ENCODE measurements around the gene FBXO28. TPM values are rescaled to one million over a fixed set of nuclear protein-coding genes. Genes with fewer than 3 reads are reported as not detected.

The FBXO28 gene
- total RNA-seq, 2 donors from 2014 or later, result 29.0 to 40.0 TPM

GRCh38 chr1:224114787-224115175 is 870 bp downstream of the FBXO28 start:
- WGBS, result 3% methylated on average over 11 of the region's 11 CpGs
- Histone ChIP-seq H3K4me1 (replicated peaks) (peaks cover 4% of the 10 kb centered on the region), H3K9me3 (no peaks in the 10 kb centered on the region), H3K36me3 (no peaks in the 10 kb centered on the region), H3K27ac (peak overlapping the region; percentile 95 to 97), H3K4me3 (peak overlapping the region; percentile 79 to 96), H3K27me3 (replicated peaks; ENCODE audit: insufficient read depth) (no peaks in the 10 kb centered on the region)
- TF ChIP-seq, protein P1, sequence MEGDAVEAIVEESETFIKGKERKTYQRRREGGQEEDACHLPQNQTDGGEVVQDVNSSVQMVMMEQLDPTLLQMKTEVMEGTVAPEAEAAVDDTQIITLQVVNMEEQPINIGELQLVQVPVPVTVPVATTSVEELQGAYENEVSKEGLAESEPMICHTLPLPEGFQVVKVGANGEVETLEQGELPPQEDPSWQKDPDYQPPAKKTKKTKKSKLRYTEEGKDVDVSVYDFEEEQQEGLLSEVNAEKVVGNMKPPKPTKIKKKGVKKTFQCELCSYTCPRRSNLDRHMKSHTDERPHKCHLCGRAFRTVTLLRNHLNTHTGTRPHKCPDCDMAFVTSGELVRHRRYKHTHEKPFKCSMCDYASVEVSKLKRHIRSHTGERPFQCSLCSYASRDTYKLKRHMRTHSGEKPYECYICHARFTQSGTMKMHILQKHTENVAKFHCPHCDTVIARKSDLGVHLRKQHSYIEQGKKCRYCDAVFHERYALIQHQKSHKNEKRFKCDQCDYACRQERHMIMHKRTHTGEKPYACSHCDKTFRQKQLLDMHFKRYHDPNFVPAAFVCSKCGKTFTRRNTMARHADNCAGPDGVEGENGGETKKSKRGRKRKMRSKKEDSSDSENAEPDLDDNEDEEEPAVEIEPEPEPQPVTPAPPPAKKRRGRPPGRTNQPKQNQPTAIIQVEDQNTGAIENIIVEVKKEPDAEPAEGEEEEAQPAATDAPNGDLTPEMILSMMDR (IDR thresholded peaks at IDR 0.05), result no peak
- DNase-seq (ENCODE audit: low spot score), result no peak
- intact Hi-C loops (cut with DNase I), result loop anchor here (5.0 to 10.0 kb wide), 2 partner anchors 70 to 343 kb away; partner anchors contain the start of gene DEGS1

DNA sequence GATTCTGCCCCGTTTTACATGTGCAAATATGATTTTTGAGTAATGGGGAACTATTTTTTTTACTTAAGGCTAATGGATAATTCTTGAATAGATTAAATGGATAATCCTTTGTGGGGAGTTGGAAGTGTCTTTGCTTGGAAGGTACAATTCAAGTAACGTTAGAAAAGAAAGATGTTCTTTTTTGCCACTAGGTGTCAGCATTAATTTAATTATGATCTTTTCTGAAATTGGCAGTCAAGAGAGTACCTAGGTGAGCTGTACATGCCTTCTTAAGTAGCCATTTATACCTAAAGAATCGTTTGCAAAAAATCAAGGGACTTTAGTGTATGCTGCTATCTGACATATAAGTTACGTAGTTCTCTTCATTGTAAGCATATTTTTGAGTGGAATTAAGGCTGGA is 2.2 kb downstream of the FBXO28 start:
- no peaks in the 10 kb centered on the region for H3K9me3 ChIP-seq
- no peaks in the 10 kb centered on the region for H3K36me3 ChIP-seq
- H3K4me3 ChIP-seq, result no peak overlapping the region
- peaks cover 4% of the 10 kb centered on the region for H3K4me1 ChIP-seq (replicated peaks)
- no peak overlapping the region for H3K27ac ChIP-seq
- no peak for TF ChIP-seq POLR2A (IDR thresholded peaks at IDR 0.05)
- TF ChIP-seq, protein P1 (IDR thresholded peaks at IDR 0.05), result peak; percentile 32 to 77 (median 72)
- TF ChIP-seq POLR2AphosphoS5 (IDR thresholded peaks at IDR 0.05), result peak; percentile 29
- WGBS, result 9% methylated on average over 4 of the region's 4 CpGs
- intact Hi-C loops (cut with DNase I), result loop anchor here (1.0 to 10.0 kb wide), 3 partner anchors 69 to 341 kb away; partner anchors contain the start of gene DEGS1
- DNase-seq (ENCODE audit: low spot score), result no peak
- no peaks in the 10 kb centered on the region for H3K27me3 ChIP-seq (replicated peaks; ENCODE audit: insufficient read depth)

- Histone ChIP-seq H3K4me1 (replicated peaks) (no peaks in the 10 kb centered on the region), H3K27me3 (replicated peaks; ENCODE audit: insufficient read depth) (no peaks in the 10 kb centered on the region), H3K9me3 (no peaks in the 10 kb centered on the region), H3K36me3 (no peaks in the 10 kb centered on the region), H3K4me3 (no peak overlapping the region), H3K27ac (no peak overlapping the region)
- WGBS, result 63% methylated on average over 1 of the region's 1 CpG
- intact Hi-C loops (cut with DNase I), result loop anchor here (5.0 to 10.0 kb wide), 2 partner anchors 66 to 339 kb away; partner anchors contain the start of gene DEGS1
- no peak for TF ChIP-seq POLR2A (IDR thresholded peaks at IDR 0.05)
- no peak for TF ChIP-seq POLR2AphosphoS5 (IDR thresholded peaks at IDR 0.05)
- TF ChIP-seq, protein P1 (IDR thresholded peaks at IDR 0.05), result no peak
- no peak for DNase-seq (ENCODE audit: low spot score)
Measured at GRCh38 chr1:224118688-224119087, 4.8 kb downstream of the FBXO28 start.

DNA sequence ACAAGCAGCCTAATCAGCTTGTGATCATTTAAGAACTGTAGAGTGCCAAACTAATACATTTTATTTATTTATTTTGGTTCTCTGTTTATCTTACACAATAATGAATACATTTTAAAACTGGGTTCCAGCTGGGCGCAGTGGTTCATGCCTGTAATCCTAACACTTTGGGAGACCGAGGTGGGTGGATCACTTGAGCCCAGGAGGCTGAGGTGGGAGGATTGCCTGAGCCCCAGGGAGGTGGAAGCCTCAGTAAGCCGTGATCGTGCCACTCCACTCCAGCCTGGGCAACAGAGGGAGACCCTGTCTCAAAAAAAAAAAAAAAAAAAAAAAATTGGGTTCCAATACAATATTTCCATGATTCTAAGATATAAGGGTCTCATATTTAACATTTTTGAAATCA is 9.2 kb downstream of the FBXO28 start:
- Histone ChIP-seq H3K4me3 (no peak overlapping the region), H3K9me3 (no peaks in the 10 kb centered on the region), H3K4me1 (replicated peaks) (no peaks in the 10 kb centered on the region), H3K36me3 (no peaks in the 10 kb centered on the region), H3K27me3 (replicated peaks; ENCODE audit: insufficient read depth) (no peaks in the 10 kb centered on the region), H3K27ac (no peak overlapping the region)
- DNase-seq (ENCODE audit: low spot score), result no peak
- intact Hi-C loops (cut with DNase I), result no loop called here
- WGBS, result 73% methylated on average over 4 of the region's 4 CpGs
- no peak for TF ChIP-seq POLR2A (IDR thresholded peaks at IDR 0.05)
- TF ChIP-seq, protein P1 (IDR thresholded peaks at IDR 0.05), result no peak
- no peak for TF ChIP-seq POLR2AphosphoS5 (IDR thresholded peaks at IDR 0.05)

GRCh38 chr1:224124220-224124619 is 10.3 kb downstream of the FBXO28 start:
- TF ChIP-seq POLR2A (IDR thresholded peaks at IDR 0.05) (no peak), POLR2AphosphoS5 (IDR thresholded peaks at IDR 0.05) (no peak)
- TF ChIP-seq, protein P1 (IDR thresholded peaks at IDR 0.05), result no peak
- no peaks in the 10 kb centered on the region for H3K4me1 ChIP-seq (replicated peaks)
- no peaks in the 10 kb centered on the region for H3K36me3 ChIP-seq
- no peaks in the 10 kb centered on the region for H3K9me3 ChIP-seq
- H3K27me3 ChIP-seq (replicated peaks; ENCODE audit: insufficient read depth), result no peaks in the 10 kb centered on the region
- no peak overlapping the region for H3K4me3 ChIP-seq
- no peak overlapping the region for H3K27ac ChIP-seq
- intact Hi-C loops (cut with DNase I), result no loop called here
- no peak for DNase-seq (ENCODE audit: low spot score)

Measured in prostate gland (tissue), 2 donors.